Esophagus squamous epithelium (tissue), 4 donors: ENCODE results near the gene GLIS1.

Experiments used
- CTCF ChIP-seq, 6 experiments: fragments of 450-650 bp in 4 of 6; fragments of 200-600 bp in 2 of 6; sonication (generic) in 2 of 6; IDR thresholded peaks; one replicate each; pipeline ENCODE4 v1.5.1; 2016 to 2019; ENCODE audit warnings: antibody characterized with exemption in 6 of 6, mild to moderate bottlenecking in 4 of 6, moderate library complexity in 4 of 6
- POLR2A ChIP-seq, 4 donors: fragments of 450-650 bp; IDR thresholded peaks; one replicate each; pipeline ENCODE4 v1.6.1; 2017; ENCODE audit warnings: antibody characterized with exemption in 4 of 4, mild to moderate bottlenecking in 4 of 4, moderate library complexity in 3 of 4

GRCh38 chr1:53636621-53637171 lies 102.3 kb downstream of the GLIS1 start:
- TF ChIP-seq POLR2A (IDR thresholded peaks at IDR 0.05) (no peak), CTCF (IDR thresholded peaks at IDR 0.05) (no peak)
